Measurements from ENCODE around the gene CAST. TPM values are rescaled to one million over a fixed set of nuclear protein-coding genes. Genes with fewer than 3 reads are reported as not detected.

The CAST gene
- total RNA-seq, 1 experiment from 2014 or later, result 68.2 TPM

GRCh38 chr5:96658272-96658671 is 3.9 kb upstream of the CAST start:
- no peak for DNase-seq
- Histone ChIP-seq H3K4me2 (ENCODE audit: low read depth, low read length, poor library complexity, severe bottlenecking) (no peak overlapping the region), H3K36me3 (ENCODE audit: insufficient read depth, low read length) (no peaks in the 10 kb centered on the region)

DNA sequence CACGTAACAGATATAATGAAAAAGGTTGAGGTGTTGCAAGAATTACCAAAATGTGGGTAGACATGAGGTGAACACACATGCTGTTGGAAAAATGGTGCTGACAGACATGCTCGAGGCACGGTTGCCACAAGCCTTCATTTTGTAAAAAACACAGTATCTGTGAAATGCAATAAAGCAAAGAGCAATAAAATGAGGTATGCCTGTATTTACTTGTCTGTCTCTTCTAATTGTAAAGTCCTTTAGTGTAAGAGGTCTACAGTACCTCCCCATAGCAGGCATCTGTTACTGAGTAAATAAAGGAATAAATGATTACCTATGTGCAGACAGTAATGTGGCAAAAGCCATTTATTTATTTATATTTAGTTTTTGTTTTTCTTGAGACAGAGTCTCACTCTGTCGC is 3.0 kb upstream of the CAST start:
- Histone ChIP-seq H3K9me2 (replicated peaks; ENCODE audit: insufficient read depth, low read length) (no peaks in the 10 kb centered on the region), H3K79me2 (ENCODE audit: low read length) (peaks cover 13% of the 10 kb centered on the region), H3K4me3 (ENCODE audit: low read length) (no peak overlapping the region), H3K9me3 (ENCODE audit: low read length) (no peaks in the 10 kb centered on the region), H2AFZ (ENCODE audit: low read length) (no peak overlapping the region), H3K27me3 (ENCODE audit: low read length) (no peaks in the 10 kb centered on the region), H3K36me3 (ENCODE audit: insufficient read depth, low read length) (no peaks in the 10 kb centered on the region), H3K9ac (ENCODE audit: low read length) (no peak overlapping the region), H3K27ac (ENCODE audit: low read length) (no peak overlapping the region), H3K4me2 (ENCODE audit: low read depth, low read length, poor library complexity, severe bottlenecking) (no peak overlapping the region), H3K4me1 (ENCODE audit: low read length) (peaks cover 19% of the 10 kb centered on the region), H4K20me1 (ENCODE audit: insufficient read depth, low read depth, low read length) (no peaks in the 10 kb centered on the region; the same call in 1 of the 2 replicates)
- no peak for DNase-seq

More at GRCh38 chr5:96658272-96658671, 3.9 kb upstream of the CAST start:
- Histone ChIP-seq H3K79me2 (ENCODE audit: low read length) (peaks cover 4% of the 10 kb centered on the region), H3K27me3 (ENCODE audit: low read length) (no peaks in the 10 kb centered on the region), H4K20me1 (ENCODE audit: insufficient read depth, low read depth, low read length) (no peaks in the 10 kb centered on the region), H3K4me3 (ENCODE audit: low read length) (no peak overlapping the region), H3K9me2 (replicated peaks; ENCODE audit: insufficient read depth, low read length) (no peaks in the 10 kb centered on the region), H3K9me3 (ENCODE audit: low read length) (no peaks in the 10 kb centered on the region), H3K4me1 (ENCODE audit: low read length) (peaks cover 10% of the 10 kb centered on the region), H3K27ac (ENCODE audit: low read length) (no peak overlapping the region), H2AFZ (ENCODE audit: low read length) (no peak overlapping the region), H3K9ac (ENCODE audit: low read length) (no peak overlapping the region)

- no peaks in the 10 kb centered on the region for H3K36me3 ChIP-seq (ENCODE audit: insufficient read depth, low read length)
- H3K27me3 ChIP-seq (ENCODE audit: low read length), result no peaks in the 10 kb centered on the region
- H3K4me1 ChIP-seq (ENCODE audit: low read length), result peaks cover 31% of the 10 kb centered on the region
- peak overlapping the region; percentile 91 for H3K27ac ChIP-seq (ENCODE audit: low read length)
- peak overlapping the region; percentile 80 for H3K9ac ChIP-seq (ENCODE audit: low read length)
- no peaks in the 10 kb centered on the region for H3K9me2 ChIP-seq (replicated peaks; ENCODE audit: insufficient read depth, low read length)
- DNase-seq, result peak; percentile 79
- peak overlapping the region; percentile 95 for H3K4me2 ChIP-seq (ENCODE audit: low read depth, low read length, poor library complexity, severe bottlenecking)
- peaks cover 34% of the 10 kb centered on the region for H3K79me2 ChIP-seq (ENCODE audit: low read length)
- no peaks in the 10 kb centered on the region; the same call in 1 of the 2 replicates for H4K20me1 ChIP-seq (ENCODE audit: insufficient read depth, low read depth, low read length)
- peak overlapping the region; percentile 94 for H2AFZ ChIP-seq (ENCODE audit: low read length)
- H3K4me3 ChIP-seq (ENCODE audit: low read length), result peak overlapping the region; percentile 89
- H3K9me3 ChIP-seq (ENCODE audit: low read length), result no peaks in the 10 kb centered on the region
Measured at GRCh38 chr5:96660971-96661854, 963 bp upstream of the CAST start.

GRCh38 chr5:96662725-96663518 is 746 bp downstream of the CAST start:
- H3K4me2 ChIP-seq (ENCODE audit: low read depth, low read length, poor library complexity, severe bottlenecking), result peak overlapping the region; percentile 95
- peaks cover 48% of the 10 kb centered on the region for H3K79me2 ChIP-seq (ENCODE audit: low read length)
- H4K20me1 ChIP-seq (ENCODE audit: insufficient read depth, low read depth, low read length), result no peaks in the 10 kb centered on the region; the same call in 1 of the 2 replicates
- peak overlapping the region; percentile 80 for H3K9ac ChIP-seq (ENCODE audit: low read length)
- peak overlapping the region; percentile 91 for H3K27ac ChIP-seq (ENCODE audit: low read length)
- no peaks in the 10 kb centered on the region for H3K9me3 ChIP-seq (ENCODE audit: low read length)
- H2AFZ ChIP-seq (ENCODE audit: low read length), result peak overlapping the region; percentile 81
- H3K4me3 ChIP-seq (ENCODE audit: low read length), result peak overlapping the region; percentile 89
- H3K27me3 ChIP-seq (ENCODE audit: low read length), result no peaks in the 10 kb centered on the region
- peaks cover 31% of the 10 kb centered on the region for H3K4me1 ChIP-seq (ENCODE audit: low read length)
- DNase-seq, result peak; percentile 96
- no peaks in the 10 kb centered on the region for H3K9me2 ChIP-seq (replicated peaks; ENCODE audit: insufficient read depth, low read length)
- H3K36me3 ChIP-seq (ENCODE audit: insufficient read depth, low read length), result no peaks in the 10 kb centered on the region

DNA sequence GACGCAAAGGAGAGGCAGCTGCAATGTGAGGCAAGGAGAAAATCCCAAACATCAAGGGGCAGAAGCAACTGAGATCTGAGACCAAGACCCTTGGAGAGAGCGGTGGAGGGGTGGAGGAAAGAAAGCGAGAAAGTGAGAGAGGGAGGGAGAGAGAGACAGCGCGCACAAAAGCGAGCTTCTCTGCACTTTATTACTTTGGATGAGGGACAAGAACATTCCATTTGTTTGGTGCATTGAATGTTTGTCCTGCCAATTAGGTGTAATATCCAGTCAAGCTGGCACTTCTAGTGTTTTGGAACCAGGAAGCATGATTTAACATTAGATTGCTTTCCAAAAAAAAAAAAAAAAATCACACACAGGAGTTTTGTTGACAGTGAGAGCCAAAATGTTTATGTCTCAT is 1.4 kb downstream of the CAST start:
- H3K36me3 ChIP-seq (ENCODE audit: insufficient read depth, low read length), result no peaks in the 10 kb centered on the region
- H3K79me2 ChIP-seq (ENCODE audit: low read length), result peaks cover 55% of the 10 kb centered on the region
- no peak overlapping the region for H3K27ac ChIP-seq (ENCODE audit: low read length)
- no peaks in the 10 kb centered on the region; the same call in 1 of the 2 replicates for H4K20me1 ChIP-seq (ENCODE audit: insufficient read depth, low read depth, low read length)
- peak overlapping the region; percentile 80 for H3K9ac ChIP-seq (ENCODE audit: low read length)
- no peak for DNase-seq
- H3K9me3 ChIP-seq (ENCODE audit: low read length), result no peaks in the 10 kb centered on the region
- H3K4me1 ChIP-seq (ENCODE audit: low read length), result peaks cover 32% of the 10 kb centered on the region
- H3K9me2 ChIP-seq (replicated peaks; ENCODE audit: insufficient read depth, low read length), result no peaks in the 10 kb centered on the region
- no peaks in the 10 kb centered on the region for H3K27me3 ChIP-seq (ENCODE audit: low read length)
- peak overlapping the region; percentile 95 for H3K4me2 ChIP-seq (ENCODE audit: low read depth, low read length, poor library complexity, severe bottlenecking)
- no peak overlapping the region for H2AFZ ChIP-seq (ENCODE audit: low read length)
- peak overlapping the region; percentile 89 for H3K4me3 ChIP-seq (ENCODE audit: low read length)

GRCh38 chr5:96664669-96665068 is 2.5 kb downstream of the CAST start:
- Histone ChIP-seq H2AFZ (ENCODE audit: low read length) (no peak overlapping the region), H3K27me3 (ENCODE audit: low read length) (no peaks in the 10 kb centered on the region), H3K79me2 (ENCODE audit: low read length) (peaks cover 66% of the 10 kb centered on the region), H3K9ac (ENCODE audit: low read length) (no peak overlapping the region), H3K4me3 (ENCODE audit: low read length) (no peak overlapping the region), H4K20me1 (ENCODE audit: insufficient read depth, low read depth, low read length) (no peaks in the 10 kb centered on the region; the same call in 1 of the 2 replicates), H3K27ac (ENCODE audit: low read length) (no peak overlapping the region), H3K9me2 (replicated peaks; ENCODE audit: insufficient read depth, low read length) (no peaks in the 10 kb centered on the region), H3K4me2 (ENCODE audit: low read depth, low read length, poor library complexity, severe bottlenecking) (peak overlapping the region; percentile 95), H3K4me1 (ENCODE audit: low read length) (peaks cover 35% of the 10 kb centered on the region), H3K9me3 (ENCODE audit: low read length) (no peaks in the 10 kb centered on the region), H3K36me3 (ENCODE audit: insufficient read depth, low read length) (no peaks in the 10 kb centered on the region)
- no peak for DNase-seq

GRCh38 chr5:96668725-96669124 is 6.5 kb downstream of the CAST start:
- H4K20me1 ChIP-seq (ENCODE audit: insufficient read depth, low read depth, low read length), result no peaks in the 10 kb centered on the region; the same call in 1 of the 2 replicates
- DNase-seq, result no peak
- H3K27ac ChIP-seq (ENCODE audit: low read length), result no peak overlapping the region
- no peaks in the 10 kb centered on the region for H3K9me2 ChIP-seq (replicated peaks; ENCODE audit: insufficient read depth, low read length)
- H3K4me1 ChIP-seq (ENCODE audit: low read length), result peaks cover 21% of the 10 kb centered on the region
- H3K79me2 ChIP-seq (ENCODE audit: low read length), result peaks cover 97% of the 10 kb centered on the region
- no peak overlapping the region for H2AFZ ChIP-seq (ENCODE audit: low read length)
- H3K4me3 ChIP-seq (ENCODE audit: low read length), result no peak overlapping the region
- H3K9me3 ChIP-seq (ENCODE audit: low read length), result no peaks in the 10 kb centered on the region
- no peaks in the 10 kb centered on the region for H3K27me3 ChIP-seq (ENCODE audit: low read length)
- no peak overlapping the region for H3K4me2 ChIP-seq (ENCODE audit: low read depth, low read length, poor library complexity, severe bottlenecking)
- no peaks in the 10 kb centered on the region for H3K36me3 ChIP-seq (ENCODE audit: insufficient read depth, low read length)
- no peak overlapping the region for H3K9ac ChIP-seq (ENCODE audit: low read length)

DNA sequence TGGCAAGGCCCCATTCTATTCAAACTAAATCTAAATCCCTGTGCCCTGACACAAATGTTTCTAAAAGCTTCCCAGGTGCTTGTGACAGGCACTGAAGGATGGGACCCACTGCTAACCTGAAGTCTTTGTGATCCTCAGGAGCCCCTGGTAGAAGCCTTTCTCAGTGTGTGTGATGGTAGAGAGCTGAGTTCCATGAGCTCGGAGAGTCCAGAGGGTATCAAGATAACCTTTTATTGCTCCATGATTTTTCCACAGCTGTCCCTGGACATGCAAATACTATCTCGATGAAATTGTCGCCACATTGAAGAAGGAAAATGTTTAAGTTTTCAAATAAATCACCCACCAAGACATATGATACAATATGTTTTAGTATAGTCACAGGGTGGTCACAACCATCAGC is 7.7 kb downstream of the CAST start:
- Histone ChIP-seq H3K27ac (ENCODE audit: low read length) (no peak overlapping the region), H3K9ac (ENCODE audit: low read length) (no peak overlapping the region), H3K9me2 (replicated peaks; ENCODE audit: insufficient read depth, low read length) (no peaks in the 10 kb centered on the region), H2AFZ (ENCODE audit: low read length) (no peak overlapping the region), H3K4me3 (ENCODE audit: low read length) (no peak overlapping the region), H3K4me1 (ENCODE audit: low read length) (peaks cover 9% of the 10 kb centered on the region), H3K4me2 (ENCODE audit: low read depth, low read length, poor library complexity, severe bottlenecking) (no peak overlapping the region), H3K9me3 (ENCODE audit: low read length) (no peaks in the 10 kb centered on the region), H3K27me3 (ENCODE audit: low read length) (no peaks in the 10 kb centered on the region), H3K36me3 (ENCODE audit: insufficient read depth, low read length) (no peaks in the 10 kb centered on the region), H3K79me2 (ENCODE audit: low read length) (peaks cover 95% of the 10 kb centered on the region), H4K20me1 (ENCODE audit: insufficient read depth, low read depth, low read length) (no peaks in the 10 kb centered on the region)
- DNase-seq, result no peak

Data from Karpas-422 (cell line).